HG03460 (cell line): Measurements from ENCODE around the gene AOPEP.
"Not testable (repeated sequence)": the region's sequence is repeated elsewhere in the genome, so short reads cannot be mapped to it uniquely, and the experiment has no call there.

Experiments used
- ATAC-seq: cut with Tn5 transposase; IDR thresholded peaks from one replicate; pipeline ENCODE4 v1.9.1; 2021; ENCODE audit not compliant: unreplicated experiment

The AOPEP gene

DNA sequence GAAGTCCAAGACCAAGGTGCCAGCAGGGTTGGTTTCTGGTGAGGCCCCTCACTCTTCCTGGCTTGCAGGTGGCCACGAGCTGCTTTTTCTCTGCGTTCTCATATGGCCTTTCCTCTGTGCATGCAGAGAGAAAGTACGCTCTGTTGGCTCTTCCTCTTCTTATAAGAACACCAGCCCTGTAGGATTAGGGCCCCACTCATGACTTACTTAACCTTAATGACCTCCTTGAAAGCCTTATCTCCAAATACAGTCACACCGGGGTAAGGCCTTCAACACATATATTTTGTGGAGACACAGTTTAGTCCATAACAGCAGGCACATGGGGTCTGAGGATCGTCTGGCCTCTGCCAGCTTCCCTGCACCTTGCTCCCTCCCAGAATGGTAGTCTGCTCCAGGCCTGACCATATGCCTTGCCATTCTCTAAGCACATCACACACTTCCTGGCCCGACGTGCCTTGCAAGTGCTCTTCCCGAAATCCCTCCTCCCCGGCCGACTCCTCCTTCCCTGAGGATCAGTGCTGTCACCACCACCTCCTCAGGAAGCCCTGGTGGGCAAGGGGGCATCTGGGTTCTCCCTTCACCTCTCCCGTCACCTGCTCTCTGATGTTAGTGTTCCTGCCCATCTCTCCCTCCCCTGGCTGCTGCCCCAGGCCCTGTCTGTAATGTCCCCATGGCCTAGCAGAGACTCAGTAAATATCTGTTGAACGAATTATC is 200.7 kb downstream of the AOPEP start:
- ATAC-seq, result no peak

DNA sequence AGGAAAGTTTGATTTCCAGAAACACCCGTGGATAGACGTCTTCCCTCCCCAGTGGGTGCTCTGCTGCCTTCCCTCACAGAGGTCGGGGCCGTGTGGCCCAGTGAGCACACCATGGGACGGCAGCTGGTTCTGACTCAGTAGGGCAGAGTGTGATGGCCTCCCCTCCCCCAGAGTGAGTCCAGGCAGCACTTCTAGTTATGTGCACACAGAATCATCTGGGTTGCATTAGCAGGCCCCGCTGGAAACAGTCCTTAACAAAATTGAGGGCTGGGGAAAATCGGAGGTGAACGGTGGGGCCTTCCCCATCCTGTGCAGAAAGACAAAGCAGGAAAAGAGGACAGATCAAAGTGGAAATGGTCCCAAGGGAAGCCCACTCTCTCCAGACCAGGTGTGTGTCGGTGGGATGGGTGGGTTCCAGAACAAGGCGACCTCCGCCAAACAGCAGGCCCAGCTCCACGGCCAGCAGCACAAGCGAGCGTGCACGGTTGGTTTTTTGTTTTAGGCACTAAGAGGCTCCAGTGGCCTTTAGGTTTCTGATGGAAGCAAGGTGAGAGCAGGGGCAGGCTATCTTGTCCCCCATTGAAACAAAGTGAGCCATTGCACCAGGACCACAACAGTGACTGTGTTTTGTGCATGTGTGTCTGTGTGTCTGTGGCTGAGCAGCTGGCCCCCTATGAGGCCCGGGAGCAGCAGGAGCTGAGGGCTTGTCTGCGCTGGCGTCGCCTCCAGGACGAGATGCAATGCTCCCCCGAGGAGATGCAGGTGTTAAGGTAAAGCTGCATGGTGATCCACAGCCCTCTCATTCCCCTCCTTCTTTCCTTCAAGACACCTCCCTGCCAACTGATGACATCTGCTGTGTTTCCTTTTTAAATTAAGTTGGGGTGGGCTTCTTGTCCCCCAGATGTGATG is 201.5 kb downstream of the AOPEP start:
- ATAC-seq, result no peak

DNA sequence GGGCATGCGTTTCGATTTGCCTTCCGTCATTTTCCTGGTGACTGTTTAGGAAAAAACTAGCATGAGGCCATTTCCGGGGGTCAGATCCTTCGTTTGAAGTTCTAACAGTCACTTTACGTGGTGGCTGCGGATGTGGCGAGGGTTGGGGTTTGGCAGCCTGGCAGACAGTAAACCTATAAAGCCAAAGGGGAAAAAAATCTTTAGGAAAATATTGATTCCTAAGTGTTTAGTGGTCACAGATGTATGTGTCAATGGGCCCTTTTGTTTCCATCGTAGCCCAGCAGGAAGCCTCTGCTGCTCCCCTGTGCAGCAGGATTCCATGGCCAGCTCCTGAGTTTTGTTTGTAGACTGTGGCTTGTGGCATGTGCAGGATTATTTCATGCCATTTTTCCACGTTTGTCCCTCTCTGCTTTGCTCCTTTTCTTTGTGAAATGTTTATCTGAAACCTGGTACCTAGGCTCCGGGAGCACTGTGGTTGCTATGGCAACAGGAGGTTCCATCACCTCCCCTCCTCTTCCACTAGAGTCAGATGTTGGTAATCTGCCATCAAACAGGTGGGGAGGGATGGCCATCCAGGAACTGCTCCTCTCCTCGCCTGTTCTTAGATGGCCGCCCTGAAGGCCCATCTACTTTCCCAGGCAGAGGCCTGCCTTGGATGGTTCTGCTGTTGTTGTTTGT is 202.3 kb downstream of the AOPEP start:
- no peak for ATAC-seq

DNA sequence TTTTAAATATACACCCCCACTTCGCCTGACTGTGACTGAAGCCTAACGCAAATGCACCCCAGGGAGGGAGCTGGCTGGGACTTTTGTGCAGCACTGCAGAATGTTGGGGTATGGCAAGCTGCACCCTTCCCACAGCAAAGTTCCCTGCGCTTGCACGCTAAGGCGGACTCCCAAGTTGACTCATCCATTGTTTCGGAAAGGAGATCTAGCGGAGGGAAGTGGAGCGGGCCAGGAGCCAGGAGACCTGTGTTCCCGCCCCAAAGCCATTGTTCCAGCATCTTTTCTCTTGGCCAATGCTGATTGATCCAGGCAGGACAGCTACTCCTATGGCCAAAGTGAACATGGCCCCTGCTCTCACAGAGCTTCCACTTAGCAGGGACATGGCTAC is 202.9 kb downstream of the AOPEP start:
- no peak for ATAC-seq

DNA sequence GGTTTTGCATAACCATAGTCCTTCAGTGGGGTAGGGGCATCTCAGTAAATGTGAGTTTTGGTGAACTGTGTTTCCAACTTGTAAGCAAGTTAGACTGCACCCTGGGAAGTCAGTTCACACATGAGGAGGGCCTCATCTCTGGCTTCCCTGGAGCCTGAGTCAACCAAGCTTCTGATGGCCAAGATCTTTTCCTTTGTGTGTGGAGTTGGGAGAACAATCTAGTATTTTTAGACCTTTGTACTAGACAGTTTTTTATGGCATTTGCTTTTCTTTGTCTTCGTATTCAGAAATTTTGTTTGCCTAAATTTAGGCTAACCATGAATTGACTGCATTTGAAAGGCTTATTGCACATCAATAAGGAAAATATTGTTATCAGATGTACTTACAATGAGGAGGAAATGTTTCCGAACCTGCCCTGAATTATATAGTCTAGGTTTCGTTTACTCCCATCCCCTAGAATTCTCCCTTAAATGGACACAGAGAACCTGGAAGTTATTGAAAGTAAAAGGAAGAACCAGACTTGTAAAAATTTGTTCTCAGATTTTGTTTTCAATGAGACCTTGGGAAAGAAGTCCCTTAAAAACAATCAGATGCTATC is 204.6 kb downstream of the AOPEP start:
- ATAC-seq, result no peak

DNA sequence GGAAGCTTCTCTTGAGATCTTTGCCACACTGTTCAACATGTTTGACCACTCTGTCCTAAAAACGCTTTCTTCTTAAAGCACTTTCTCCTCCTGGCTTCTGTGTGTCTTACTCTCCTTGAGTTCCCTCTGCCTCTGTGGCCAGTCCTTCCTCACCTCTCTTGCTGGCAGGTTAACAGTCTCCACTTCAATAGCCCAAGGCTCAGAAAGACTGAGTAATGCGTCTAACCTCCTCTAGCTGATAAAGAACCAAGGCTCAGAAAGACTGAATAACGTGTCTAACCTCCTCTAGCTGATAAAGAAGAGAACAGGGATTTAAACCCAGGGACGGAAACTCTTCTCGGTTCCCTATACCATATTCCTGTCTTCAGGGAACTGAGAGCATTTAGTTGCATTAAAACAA is 205.2 kb downstream of the AOPEP start:
- no peak for ATAC-seq

DNA sequence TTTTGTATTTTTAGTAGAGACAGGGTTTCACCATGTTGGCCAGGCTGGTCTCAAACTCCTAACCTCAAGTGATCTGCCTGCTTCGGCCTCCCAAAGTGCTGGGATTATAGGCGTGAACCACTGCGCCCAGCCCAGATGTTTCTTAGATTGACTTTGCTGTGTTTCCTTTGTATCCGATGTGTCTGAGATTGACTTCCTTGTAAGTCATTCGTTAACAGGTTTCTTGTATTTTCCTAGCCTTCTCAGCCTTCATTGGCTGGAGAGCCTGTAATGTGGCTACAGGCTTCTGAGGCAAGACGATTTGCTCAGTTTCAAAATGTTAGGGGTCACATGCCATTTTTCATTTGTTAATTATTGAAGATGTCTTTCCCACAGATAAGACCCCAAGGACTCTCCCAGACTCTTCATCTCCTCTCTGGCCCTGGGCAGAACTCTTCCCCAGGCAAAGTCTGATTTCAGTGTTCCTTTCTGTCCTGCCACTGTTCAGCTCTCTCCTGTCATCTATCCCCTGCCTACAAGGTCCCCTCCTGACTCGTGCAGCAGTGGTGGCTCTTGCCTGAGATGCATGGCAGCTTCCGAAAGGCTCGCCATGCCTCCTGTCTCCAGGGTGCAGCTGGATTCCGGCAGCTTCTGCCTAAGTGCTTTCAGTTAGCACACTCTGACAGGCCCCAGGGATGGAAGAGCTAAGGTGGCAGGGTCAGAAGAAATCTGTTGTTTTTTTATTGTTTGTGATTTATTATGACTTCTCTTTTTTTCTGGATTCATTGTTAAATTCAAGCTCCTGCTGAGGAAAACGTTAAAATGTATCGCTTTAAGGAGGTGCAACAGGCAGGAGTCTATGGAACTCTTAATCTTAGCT is 206.4 kb downstream of the AOPEP start:
- no peak for ATAC-seq

DNA sequence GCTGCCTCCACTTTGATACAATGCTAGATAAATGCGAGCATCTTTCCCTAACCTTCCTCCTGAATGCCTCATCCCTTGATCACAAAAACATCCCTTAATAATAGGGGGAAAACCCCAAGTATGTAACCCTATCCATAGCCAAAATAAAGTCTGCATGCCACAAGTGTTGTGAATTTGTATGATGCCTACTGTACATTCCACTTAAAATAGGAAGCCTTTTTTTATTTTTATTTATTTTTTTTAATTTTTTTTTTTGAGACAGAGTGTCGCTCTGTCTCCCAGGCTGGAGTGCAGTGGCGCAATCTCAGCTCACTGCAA is 207.0 kb downstream of the AOPEP start:
- ATAC-seq, result no peak

DNA sequence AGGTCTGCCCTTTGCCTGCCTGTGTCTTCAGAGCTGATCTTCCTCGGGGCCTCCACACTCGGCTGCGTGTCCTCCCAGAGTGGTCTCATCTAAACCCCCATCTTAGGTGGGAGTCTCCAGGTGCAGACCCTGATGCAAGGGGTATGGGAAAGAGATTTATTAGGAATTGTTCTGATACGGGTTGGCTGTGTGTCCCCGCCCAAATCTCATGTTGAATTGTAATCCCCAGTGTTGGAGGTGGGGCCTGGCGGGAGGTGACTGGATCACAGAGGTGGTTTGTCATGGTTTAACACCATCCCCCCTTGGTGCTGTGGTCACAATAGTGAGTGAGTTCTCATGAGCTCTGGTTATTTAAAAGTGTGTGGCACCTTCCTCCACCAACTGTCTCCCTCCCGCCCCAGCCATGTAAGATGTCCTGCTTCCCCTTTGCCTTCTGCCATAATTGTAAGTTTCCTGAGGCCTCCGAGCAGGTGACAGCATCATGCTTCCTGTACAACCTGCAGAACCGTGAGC is 208.4 kb downstream of the AOPEP start:
- no peak for ATAC-seq

DNA sequence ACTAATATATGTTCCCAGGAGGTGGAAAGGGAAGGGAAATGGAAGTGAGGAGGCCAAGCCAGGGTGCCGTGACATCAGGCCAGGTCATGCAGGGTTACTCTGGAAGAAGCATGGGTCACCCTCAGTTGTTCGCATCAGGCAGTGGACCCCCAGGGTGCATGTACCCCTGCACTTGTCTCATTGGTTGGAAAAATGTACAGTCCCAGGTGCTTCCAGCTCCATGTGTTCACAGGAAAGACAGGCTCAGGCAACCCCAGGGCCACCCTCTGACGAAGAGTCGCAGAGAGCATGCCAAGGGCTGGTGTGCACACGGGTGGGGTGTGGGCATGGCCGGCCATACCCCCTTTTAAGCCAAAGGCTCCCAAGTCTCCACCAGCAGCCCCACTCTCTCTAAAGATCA is 208.9 kb downstream of the AOPEP start:
- no peak for ATAC-seq

DNA sequence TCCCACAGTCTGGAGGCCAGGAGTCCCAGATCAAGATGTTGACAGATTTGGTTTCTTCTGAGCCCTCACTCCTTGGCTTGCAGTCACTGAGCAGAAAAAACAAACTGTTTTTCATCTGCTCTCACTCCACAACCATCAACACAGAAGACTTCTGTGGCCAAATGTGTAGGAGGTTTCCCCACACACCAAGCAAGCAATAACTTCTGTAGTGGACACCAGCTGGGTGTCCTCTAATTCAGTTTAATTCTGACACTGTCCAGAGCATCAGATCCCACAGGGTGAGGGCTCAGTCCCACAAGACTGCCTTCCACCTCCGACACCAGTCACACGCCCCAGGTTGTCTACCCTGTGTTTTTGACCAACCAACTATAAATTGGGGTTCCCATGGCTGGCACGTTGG is 209.9 kb downstream of the AOPEP start:
- ATAC-seq, result no peak

DNA sequence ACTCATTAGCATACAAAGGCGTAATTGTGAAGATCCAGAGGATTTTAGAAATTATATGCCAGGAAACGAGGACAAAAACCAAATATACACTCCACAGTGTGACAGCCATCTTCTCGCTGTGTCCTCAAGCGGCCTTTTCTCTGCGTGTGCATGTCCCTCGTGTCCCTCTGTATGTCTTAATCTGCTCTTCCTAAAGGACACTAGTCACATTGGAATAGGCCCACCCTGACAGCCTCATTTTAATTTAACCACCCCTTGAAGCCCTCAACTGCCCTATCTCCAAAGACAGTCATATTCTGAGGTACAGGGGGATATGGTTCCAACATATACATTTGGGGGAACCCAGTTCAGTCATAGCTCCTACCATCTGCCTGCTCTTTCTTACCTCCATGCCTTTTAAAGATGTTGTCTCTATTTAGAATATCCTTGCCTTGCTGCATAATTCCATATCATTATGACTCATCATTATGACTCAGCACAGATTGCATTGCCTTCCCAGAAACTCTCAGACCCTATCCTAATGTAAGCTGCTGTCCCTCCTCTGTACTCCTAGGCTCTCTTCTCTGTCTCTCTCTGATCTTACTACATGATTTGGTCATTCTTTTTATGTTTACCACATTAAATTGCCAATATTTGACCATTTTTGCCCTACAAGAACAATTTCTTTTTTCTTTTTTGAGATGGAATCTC is 210.9 kb downstream of the AOPEP start:
- no peak for ATAC-seq

DNA sequence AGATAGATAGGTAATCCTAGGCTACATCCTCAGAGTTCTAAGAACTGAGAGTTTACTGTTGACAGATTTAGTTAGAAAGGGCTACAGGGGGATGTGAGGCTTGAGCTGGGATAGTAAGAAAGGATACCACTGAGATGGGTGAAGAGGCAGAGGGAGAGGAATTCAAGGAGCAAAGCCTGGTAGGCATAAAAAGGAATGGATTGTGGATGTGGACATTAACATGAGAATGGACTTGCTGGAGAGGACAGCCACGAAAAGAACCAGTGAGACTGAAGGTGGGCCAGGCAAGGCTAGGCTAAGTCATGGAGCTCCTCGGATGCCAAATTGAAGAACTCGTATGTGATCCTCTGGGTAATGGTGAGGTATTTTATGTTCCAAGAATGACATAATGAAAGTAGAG is 211.9 kb downstream of the AOPEP start:
- no peak for ATAC-seq

DNA sequence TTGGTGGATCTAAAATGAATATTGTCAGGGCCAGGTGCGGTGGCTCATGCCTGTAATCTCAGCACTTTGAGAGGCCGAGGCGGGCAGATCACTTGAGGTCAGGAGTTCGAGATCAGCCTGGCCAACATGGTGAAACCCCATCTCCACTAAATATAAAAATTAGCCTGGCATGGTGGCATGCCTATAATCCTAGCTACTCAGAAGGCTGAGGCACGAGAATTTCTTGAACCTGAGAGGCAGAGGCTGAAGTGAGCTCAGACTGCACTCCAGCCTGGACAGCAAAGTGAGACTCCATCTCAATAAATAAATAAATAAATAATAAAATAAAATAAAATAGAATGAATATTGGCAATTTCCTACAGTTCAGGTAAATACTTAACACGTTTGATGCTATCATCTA is 213.8 kb downstream of the AOPEP start:
- not testable (repeated sequence) for ATAC-seq

DNA sequence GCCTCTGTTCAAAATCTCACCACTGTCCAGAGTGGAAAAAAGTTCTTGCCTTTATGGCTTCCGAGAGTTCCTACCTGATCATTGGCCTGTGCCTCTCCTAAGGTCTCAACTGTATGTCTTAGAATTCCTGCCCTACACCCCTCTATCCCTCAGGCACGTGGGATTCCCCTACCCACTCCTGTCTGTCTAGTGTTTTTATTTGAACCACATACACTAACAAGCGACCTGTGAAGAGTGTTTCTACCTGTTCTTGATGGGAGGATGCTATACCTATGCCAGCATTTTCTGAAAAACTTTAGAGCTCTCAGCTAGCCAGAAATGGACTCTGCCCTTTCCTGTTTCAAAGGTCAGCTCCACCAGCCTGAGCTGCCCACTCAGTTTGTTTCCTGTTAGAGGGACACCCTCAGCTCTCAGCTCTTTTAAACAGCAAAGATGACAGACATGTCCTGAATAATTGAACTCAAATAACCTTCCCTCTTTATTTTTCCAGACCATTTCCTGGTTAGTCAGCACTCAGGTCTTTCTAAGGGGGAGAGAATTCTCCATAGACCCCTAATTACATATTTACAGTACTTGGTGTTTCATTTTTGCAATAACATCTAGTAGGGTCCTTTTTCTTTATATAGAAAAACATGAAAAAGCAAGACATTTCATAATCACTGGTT is 214.8 kb downstream of the AOPEP start:
- no peak for ATAC-seq

DNA sequence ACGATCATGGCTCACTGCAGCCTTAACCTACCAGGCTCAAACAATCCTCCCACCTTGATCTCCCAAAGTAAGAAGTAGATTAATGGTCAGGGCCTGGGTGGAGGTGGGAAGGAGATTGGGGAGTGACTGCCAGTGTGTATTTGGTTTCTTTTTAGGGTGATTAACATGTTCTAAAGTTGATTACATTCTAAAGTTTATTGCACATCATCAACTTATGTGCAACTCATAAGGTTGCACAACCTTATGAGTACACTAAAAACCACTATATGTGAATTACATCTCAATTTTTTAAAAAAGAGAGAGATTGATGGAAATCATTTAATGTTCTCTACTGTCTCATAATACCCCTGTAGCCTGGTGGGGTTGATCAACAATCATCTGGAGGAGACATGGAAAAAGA is 218.1 kb downstream of the AOPEP start:
- no peak for ATAC-seq

DNA sequence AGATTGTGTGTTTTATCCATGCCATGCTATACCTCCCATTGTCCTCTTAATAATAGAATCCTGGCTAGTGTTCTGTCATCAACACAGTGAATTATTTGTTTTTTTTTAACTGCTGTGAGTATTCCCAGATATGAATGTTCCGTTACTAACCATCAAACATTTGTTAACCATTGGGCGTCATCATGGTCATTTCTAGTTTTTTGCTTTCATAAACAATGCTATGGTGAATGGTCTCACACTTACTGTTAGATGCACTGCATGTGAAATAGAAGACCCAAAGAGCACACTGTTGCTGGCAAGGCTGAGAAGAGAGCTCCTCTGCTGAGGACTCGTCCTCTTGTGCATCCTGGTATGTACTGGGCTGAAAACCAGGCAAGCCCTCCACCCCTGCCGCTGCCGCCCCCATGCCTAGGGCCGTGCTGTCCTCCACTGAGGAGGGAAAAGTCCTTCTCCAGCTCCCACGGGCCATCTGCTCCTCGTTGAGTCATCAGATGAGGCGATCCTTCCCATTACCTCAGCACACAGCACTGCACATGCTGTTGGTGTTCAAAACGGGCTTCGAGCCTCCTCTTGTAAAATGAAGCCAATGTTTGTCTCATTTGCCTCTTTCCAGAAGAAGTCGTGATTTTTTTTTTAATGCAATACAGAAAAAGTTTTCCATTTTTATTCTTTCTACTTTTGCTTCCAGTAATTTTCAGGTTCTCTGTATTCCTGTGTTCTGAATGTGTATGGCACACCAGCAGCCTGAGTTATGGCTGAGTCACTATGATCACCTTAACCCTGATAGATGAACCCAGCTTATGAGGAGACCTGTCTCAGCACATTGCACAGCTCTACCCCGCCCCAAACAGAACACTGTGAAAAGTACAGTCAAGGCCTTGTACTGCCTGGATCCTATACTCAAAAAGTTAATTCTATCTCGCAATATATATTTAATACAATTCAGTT is 219.0 kb downstream of the AOPEP start:
- ATAC-seq, result no peak

DNA sequence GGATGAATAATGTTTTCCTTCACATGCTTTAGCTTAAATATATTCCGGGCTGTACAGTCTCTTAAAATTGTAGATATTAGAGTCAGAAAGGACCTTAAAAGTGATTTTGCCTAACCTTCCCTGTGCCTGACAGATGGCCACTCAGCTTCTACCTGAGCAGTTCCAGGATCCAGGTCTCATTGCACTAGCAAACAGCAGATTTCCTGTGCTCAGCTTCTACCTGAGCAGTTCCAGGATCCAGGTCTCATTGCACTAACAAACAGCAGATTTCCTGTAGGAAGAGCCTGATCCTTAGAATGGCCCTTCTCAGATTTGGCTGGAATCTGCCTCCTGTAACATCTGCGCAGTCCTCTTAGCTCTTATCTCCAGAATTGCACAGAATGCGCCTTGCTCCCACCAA is 219.8 kb downstream of the AOPEP start:
- ATAC-seq, result no peak
